GM12878 (cell line): Measurements from ENCODE around the gene MSX1.

Source experiments
- CTCF ChIP-seq, 3 experiments: IDR thresholded peaks in 2 of 3; conservative IDR thresholded peaks in 1 of 3; 2 replicates each; pipeline ENCODE4 v1.5.1; 2011; ENCODE audit warnings: low read depth in 3 of 3, low read length in 3 of 3, mild to moderate bottlenecking in 3 of 3, control low read depth in 2 of 3, moderate library complexity in 2 of 3, inconsistent platforms in 1 of 3, mixed read lengths in 1 of 3; ENCODE audit not compliant: control insufficient read depth in 2 of 3, insufficient read depth in 1 of 3; ENCODE audit errors: extremely low read depth in 1 of 3
- ELK1 ChIP-seq: IDR thresholded peaks from 2 replicates; pipeline ENCODE4 v1.6.1; 2012; ENCODE audit warnings: low read depth, low read length, improper control_type of control experiment
- EZH2 ChIP-seq: IDR thresholded peaks from 2 replicates; pipeline ENCODE4 v1.6.1; 2012; ENCODE audit warnings: low read depth, mild to moderate bottlenecking, control low read depth, inconsistent platforms, low read length, borderline replicate concordance; ENCODE audit not compliant: control insufficient read depth
- HDAC2 ChIP-seq: fragments of 200-600 bp; sonication (generic); IDR thresholded peaks from 2 replicates; pipeline ENCODE4 v1.6.1; 2017
- MEF2A ChIP-seq: IDR thresholded peaks from 2 replicates; pipeline ENCODE4 v1.6.1; 2011; ENCODE audit warnings: low read depth, mild to moderate bottlenecking, low read length, moderate library complexity; ENCODE audit not compliant: insufficient read depth
- MXI1 ChIP-seq: fragments of 150-350 bp; IDR thresholded peaks from 2 replicates; pipeline ENCODE4 v1.6.1; 2011; ENCODE audit warnings: low read depth, mild to moderate bottlenecking, inconsistent platforms, low read length, improper control_type of control experiment
- NRF1 ChIP-seq: conservative IDR thresholded peaks from 2 replicates; pipeline ENCODE4 v1.6.1; 2011; ENCODE audit warnings: mild to moderate bottlenecking, low read depth, low read length, improper control_type of control experiment
- PAX8 ChIP-seq: fragments of 450-650 bp; IDR thresholded peaks from 2 replicates; pipeline ENCODE4 v1.6.1; 2017; ENCODE audit warnings: mild to moderate bottlenecking, moderate library complexity
- POLR2A ChIP-seq: IDR thresholded peaks from 2 replicates; pipeline ENCODE4 v1.6.1; 2011; ENCODE audit warnings: low read depth, mild to moderate bottlenecking, low read length
- RAD21 ChIP-seq: IDR thresholded peaks from 2 replicates; pipeline ENCODE4 v1.6.1; 2011; ENCODE audit warnings: mild to moderate bottlenecking, low read depth, low read length, moderate library complexity; ENCODE audit not compliant: insufficient read depth
- SIN3A ChIP-seq: IDR thresholded peaks from 2 replicates; pipeline ENCODE4 v1.6.1; 2012; ENCODE audit warnings: low read depth, low read length, improper control_type of control experiment
- SREBF2 ChIP-seq: IDR thresholded peaks from 2 replicates; pipeline ENCODE4 v1.6.1; 2012; ENCODE audit warnings: mild to moderate bottlenecking, low read length
- TF ChIP-seq, protein P1 (sequence below): fragments of 450-650 bp; IDR thresholded peaks from 2 replicates; pipeline ENCODE4 v1.6.1; 2017; ENCODE audit warnings: mild to moderate bottlenecking
- TF ChIP-seq, protein P2 (sequence below): IDR thresholded peaks from 2 replicates; pipeline ENCODE4 v1.6.1; 2012; ENCODE audit warnings: mild to moderate bottlenecking, low read depth, low read length

- TF ChIP-seq SREBF2 = no peak
- TF ChIP-seq MXI1 = no peak
- TF ChIP-seq SIN3A = no peak
- TF ChIP-seq, protein P1, sequence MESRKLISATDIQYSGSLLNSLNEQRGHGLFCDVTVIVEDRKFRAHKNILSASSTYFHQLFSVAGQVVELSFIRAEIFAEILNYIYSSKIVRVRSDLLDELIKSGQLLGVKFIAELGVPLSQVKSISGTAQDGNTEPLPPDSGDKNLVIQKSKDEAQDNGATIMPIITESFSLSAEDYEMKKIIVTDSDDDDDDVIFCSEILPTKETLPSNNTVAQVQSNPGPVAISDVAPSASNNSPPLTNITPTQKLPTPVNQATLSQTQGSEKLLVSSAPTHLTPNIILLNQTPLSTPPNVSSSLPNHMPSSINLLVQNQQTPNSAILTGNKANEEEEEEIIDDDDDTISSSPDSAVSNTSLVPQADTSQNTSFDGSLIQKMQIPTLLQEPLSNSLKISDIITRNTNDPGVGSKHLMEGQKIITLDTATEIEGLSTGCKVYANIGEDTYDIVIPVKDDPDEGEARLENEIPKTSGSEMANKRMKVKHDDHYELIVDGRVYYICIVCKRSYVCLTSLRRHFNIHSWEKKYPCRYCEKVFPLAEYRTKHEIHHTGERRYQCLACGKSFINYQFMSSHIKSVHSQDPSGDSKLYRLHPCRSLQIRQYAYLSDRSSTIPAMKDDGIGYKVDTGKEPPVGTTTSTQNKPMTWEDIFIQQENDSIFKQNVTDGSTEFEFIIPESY = no peak
- no peak for TF ChIP-seq RAD21
- TF ChIP-seq EZH2 = no peak
- no peak for TF ChIP-seq NRF1
- no peak for TF ChIP-seq CTCF (IDR thresholded peaks at IDR 0.05 in 2 of 3, conservative IDR thresholded peaks at IDR 0.05 in 1 of 3; ENCODE audit: control insufficient read depth in 2 of 3, extremely low read depth in 1 of 3, insufficient read depth in 1 of 3, low read depth in 3 of 3, low read length in 3 of 3)
- TF ChIP-seq, protein P2, sequence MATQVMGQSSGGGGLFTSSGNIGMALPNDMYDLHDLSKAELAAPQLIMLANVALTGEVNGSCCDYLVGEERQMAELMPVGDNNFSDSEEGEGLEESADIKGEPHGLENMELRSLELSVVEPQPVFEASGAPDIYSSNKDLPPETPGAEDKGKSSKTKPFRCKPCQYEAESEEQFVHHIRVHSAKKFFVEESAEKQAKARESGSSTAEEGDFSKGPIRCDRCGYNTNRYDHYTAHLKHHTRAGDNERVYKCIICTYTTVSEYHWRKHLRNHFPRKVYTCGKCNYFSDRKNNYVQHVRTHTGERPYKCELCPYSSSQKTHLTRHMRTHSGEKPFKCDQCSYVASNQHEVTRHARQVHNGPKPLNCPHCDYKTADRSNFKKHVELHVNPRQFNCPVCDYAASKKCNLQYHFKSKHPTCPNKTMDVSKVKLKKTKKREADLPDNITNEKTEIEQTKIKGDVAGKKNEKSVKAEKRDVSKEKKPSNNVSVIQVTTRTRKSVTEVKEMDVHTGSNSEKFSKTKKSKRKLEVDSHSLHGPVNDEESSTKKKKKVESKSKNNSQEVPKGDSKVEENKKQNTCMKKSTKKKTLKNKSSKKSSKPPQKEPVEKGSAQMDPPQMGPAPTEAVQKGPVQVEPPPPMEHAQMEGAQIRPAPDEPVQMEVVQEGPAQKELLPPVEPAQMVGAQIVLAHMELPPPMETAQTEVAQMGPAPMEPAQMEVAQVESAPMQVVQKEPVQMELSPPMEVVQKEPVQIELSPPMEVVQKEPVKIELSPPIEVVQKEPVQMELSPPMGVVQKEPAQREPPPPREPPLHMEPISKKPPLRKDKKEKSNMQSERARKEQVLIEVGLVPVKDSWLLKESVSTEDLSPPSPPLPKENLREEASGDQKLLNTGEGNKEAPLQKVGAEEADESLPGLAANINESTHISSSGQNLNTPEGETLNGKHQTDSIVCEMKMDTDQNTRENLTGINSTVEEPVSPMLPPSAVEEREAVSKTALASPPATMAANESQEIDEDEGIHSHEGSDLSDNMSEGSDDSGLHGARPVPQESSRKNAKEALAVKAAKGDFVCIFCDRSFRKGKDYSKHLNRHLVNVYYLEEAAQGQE = no peak
- no peak for TF ChIP-seq PAX8
- TF ChIP-seq POLR2A = no peak
- TF ChIP-seq MEF2A = no peak
- TF ChIP-seq HDAC2 = no peak
- no peak for TF ChIP-seq ELK1
Observed at GRCh38 chr4:4870576-4871241, 11.2 kb downstream of the MSX1 start.
